HepG2 (cell line): ENCODE measurements around the gene NKAIN2. TPM values are rescaled to one million over a fixed set of nuclear protein-coding genes. Genes with fewer than 3 reads are reported as not detected.
A peak's percentile ranks its signal among the peaks of the same experiment; 100 is the strongest.

ENCODE experiments used
- ATAC-seq: fragments of 200-7000 bp; cut with Tn5 transposase; 3 replicates; pipeline ENCODE4 v1.9.1; 2020; ENCODE audit warnings: mild to moderate bottlenecking, moderate library complexity
- BruUV-seq: library from RNA; stranded (reverse); fragments of 400-500 nt; replicated peaks from 2 replicates; lab custom pipeline; 2021; lab: Mats Ljungman, UMichigan
- CTCF ChIA-PET: fragments of 300-600 bp; formaldehyde crosslinking; extraction: SDS; loops from one replicate; lab custom pipeline; 2021; ENCODE audit warnings: low total read pairs, inconsistent platforms, low intra/inter-chr PET ratio; lab: Yijun Ruan, JAX
- POLR2A ChIA-PET: fragments of 350-600 bp; sonication (Branson Sonifier 250); formaldehyde crosslinking; loops from one replicate; lab custom pipeline; 2020; ENCODE audit warnings: antibody characterized with exemption, inconsistent platforms; lab: Yijun Ruan, JAX
- DNase-seq: peaks from one replicate; pipeline ENCODE4 v3.0.0-alpha.2; 2015; ENCODE audit warnings: low spot score
- FAIRE-seq: peaks from 3 replicates; lab custom pipeline; 2011; peaks lifted over from hg19 to GRCh38; lab: Jason Lieb, UNC
- H2AFZ ChIP-seq: one replicate; pipeline ENCODE4 v1.6.1; 2011; ENCODE audit warnings: low read length, inconsistent platforms
- H3K27ac ChIP-seq: fragments of 300-600 bp; 3 replicates; pipeline ENCODE4 v1.8.0; 2011; ENCODE audit warnings: mixed run types, mild to moderate bottlenecking, mixed read lengths, low read length, inconsistent platforms; ENCODE audit not compliant: insufficient read depth; ENCODE audit errors: extremely low read length
- H3K27me3 ChIP-seq, 2 experiments: fragments of 200-600 bp in 1 of 2; 2 replicates in 1 of 2; 3 replicates in 1 of 2; pipeline versions ENCODE4 v1.6.0 to v1.8.0; 2011; ENCODE audit warnings: low read length in 2 of 2, mild to moderate bottlenecking in 2 of 2, moderate library complexity in 2 of 2, inconsistent platforms in 1 of 2; ENCODE audit not compliant: insufficient read depth in 2 of 2, control insufficient read depth in 1 of 2
- H3K36me3 ChIP-seq, 2 experiments: fragments of 200-600 bp in 1 of 2; replicated peaks in 1 of 2; 2 replicates in 1 of 2; 3 replicates in 1 of 2; pipeline versions ENCODE4 v1.5.1 to v1.8.0; 2011; ENCODE audit warnings: low read length in 2 of 2, inconsistent platforms in 1 of 2; ENCODE audit not compliant: insufficient read depth in 2 of 2, control insufficient read depth in 1 of 2
- H3K4me1 ChIP-seq: 2 replicates; pipeline ENCODE4 v1.5.1; 2012; ENCODE audit warnings: low read length, inconsistent platforms; ENCODE audit not compliant: insufficient read depth
- H3K4me2 ChIP-seq: 2 replicates; pipeline ENCODE4 v1.6.0; 2011; ENCODE audit warnings: low read depth, low read length, inconsistent platforms
- H3K4me3 ChIP-seq, 3 experiments: fragments of 200-600 bp in 1 of 3; sonication (generic), shearing (Covaris generic) in 1 of 3; replicated peaks in 1 of 3; 2 replicates each; pipeline ENCODE4 v1.5.1; 2011 to 2016; ENCODE audit warnings: low read length in 3 of 3, inconsistent platforms in 2 of 3, low read depth in 2 of 3, mild to moderate bottlenecking in 2 of 3, control low read depth in 1 of 3, mixed read lengths in 1 of 3; ENCODE audit not compliant: insufficient read depth in 1 of 3
- H3K79me2 ChIP-seq: one replicate; pipeline ENCODE4 v1.6.1; 2011; ENCODE audit warnings: low read length, inconsistent platforms; ENCODE audit not compliant: insufficient read depth
- H3K9ac ChIP-seq: 2 replicates; pipeline ENCODE4 v1.6.0; 2011; ENCODE audit warnings: mild to moderate bottlenecking, low read depth, low read length, inconsistent platforms; ENCODE audit not compliant: insufficient read depth
- H3K9me3 ChIP-seq: 2 replicates; pipeline ENCODE4 v1.5.1; 2012; ENCODE audit warnings: mild to moderate bottlenecking, low read length
- H4K20me1 ChIP-seq: 2 replicates; pipeline ENCODE4 v1.6.0; 2011; ENCODE audit warnings: inconsistent platforms, mild to moderate bottlenecking, low read length, moderate library complexity; ENCODE audit not compliant: insufficient read depth
- AGO1 ChIP-seq: fragments of 200-400 bp; formaldehyde crosslinking; IDR thresholded peaks from 2 replicates; pipeline ENCODE4 v1.6.1; 2017; ENCODE audit warnings: mild to moderate bottlenecking, low read depth, low read length, moderate library complexity; ENCODE audit not compliant: poor library complexity, severe bottlenecking
- ASH2L ChIP-seq: fragments of 300-600, 200-600 bp; sonication (generic); IDR thresholded peaks from 2 replicates; pipeline ENCODE4 v1.7.0; 2017; ENCODE audit warnings: low read depth, mild to moderate bottlenecking, moderate library complexity, mixed read lengths, low read length; ENCODE audit not compliant: insufficient read length
- CTCF ChIP-seq: sonication (generic); formaldehyde crosslinking; IDR thresholded peaks from 2 replicates; pipeline ENCODE4 v1.5.0; 2020; ENCODE audit warnings: mild to moderate bottlenecking, missing genetic modification reagents, moderate library complexity
- JDP2 ChIP-seq: sonication (generic); formaldehyde crosslinking; IDR thresholded peaks from 2 replicates; pipeline ENCODE4 v1.8.1; 2022; ENCODE audit warnings: missing genetic modification reagents, borderline replicate concordance
- NFATC3 ChIP-seq: sonication (generic); formaldehyde crosslinking; IDR thresholded peaks from 2 replicates; pipeline ENCODE4 v1.5.1; 2020; ENCODE audit warnings: mild to moderate bottlenecking, missing genetic modification reagents
- PHF5A ChIP-seq: IDR thresholded peaks from one replicate; pipeline ENCODE4 v1.6.1; 2018; ENCODE audit warnings: low read depth, missing genetic modification reagents; ENCODE audit not compliant: unreplicated experiment
- SMAD9 ChIP-seq: sonication (generic); formaldehyde crosslinking; IDR thresholded peaks from 2 replicates; pipeline ENCODE4 v1.5.1; 2020; ENCODE audit warnings: mild to moderate bottlenecking, missing genetic modification reagents
- STAG1 ChIP-seq: sonication (generic); formaldehyde crosslinking; IDR thresholded peaks from 2 replicates; pipeline ENCODE4 v1.4.0; 2020; ENCODE audit warnings: missing genetic modification reagents
- TOE1 ChIP-seq: sonication (generic); formaldehyde crosslinking; IDR thresholded peaks from 2 replicates; pipeline ENCODE4 v1.4.0; 2020; ENCODE audit warnings: mild to moderate bottlenecking, missing genetic modification reagents
- ZNF17 ChIP-seq: sonication (generic); formaldehyde crosslinking; IDR thresholded peaks from 2 replicates; pipeline ENCODE4 v1.5.0; 2020; ENCODE audit warnings: mild to moderate bottlenecking, missing genetic modification reagents
- ZNF605 ChIP-seq: sonication (generic); formaldehyde crosslinking; IDR thresholded peaks from 2 replicates; pipeline ENCODE4 v1.8.0; 2022; ENCODE audit warnings: mild to moderate bottlenecking, missing genetic modification reagents
- ZNF629 ChIP-seq: sonication (generic); formaldehyde crosslinking; conservative IDR thresholded peaks from 2 replicates; pipeline ENCODE4 v1.5.0; 2020; ENCODE audit warnings: missing genetic modification reagents
- WGBS: methylation state at CpG from one replicate; pipeline ENCODE4 v1.1.6; 2017; ENCODE audit warnings: low lambda C conversion rate; 5-methylcytosine and 5-hydroxymethylcytosine counted together
- in situ Hi-C: cut with HindIII; loops from 2 replicates; pipeline ENCODE4 v1.10.0; 2017; ENCODE audit warnings: low pct_unique_long_range_greater_than_20kb; ENCODE audit not compliant: extremely low pct_ligation_motif_present
- intact Hi-C: fragments of 100-400 bp; cut with micrococcal nuclease; formaldehyde crosslinking; loops from one replicate; pipeline ENCODE4 v1.10.0; 2022; ENCODE audit not compliant: unreplicated experiment
- polyA plus RNA-seq, 8 experiments: library from polyadenylated mRNA; depleted of rRNA in 3 of 8; stranded (reverse) in 7 of 8; unstranded in 1 of 8; fragments of >200 nt; fragmentation: Illumina TruSeq in 4 of 8; extraction: Trizol in 4 of 8; gene quantifications; 2 replicates each; pipeline versions ENCODE4 v1.2.1 to v1.2.3, GENCODE V29; 2011 to 2016; ENCODE audit warnings: low read depth in 4 of 8, missing spikeins in 1 of 8, mixed read lengths in 1 of 8; ENCODE audit not compliant: insufficient read depth in 1 of 8
- total RNA-seq, 5 experiments: library from RNA; depleted of rRNA; stranded (reverse); fragments of >200 nt; fragmentation: Illumina TruSeq; extraction: Trizol; gene quantifications; 2 replicates each; pipeline ENCODE4 v1.2.3, GENCODE V29; 2016; ENCODE audit warnings: low read depth in 1 of 5
- TF ChIP-seq, protein P1 (sequence below): IDR thresholded peaks from 2 replicates; pipeline ENCODE4 v1.6.1; 2016; ENCODE audit warnings: missing compliant biosample characterization, missing genetic modification reagents, borderline replicate concordance

The NKAIN2 gene
- total and polyA plus RNA-seq, 2 of the 13 experiments (the other 11 are each of a cell fraction or from before 2014, with no cell fraction given) = not detected

- no peak for TF ChIP-seq JDP2 (CRISPR knock-in tag)
- TF ChIP-seq TOE1 (CRISPR knock-in tag) = no peak
- no peak for TF ChIP-seq PHF5A (CRISPR knock-in tag)
- no peak for TF ChIP-seq SMAD9 (CRISPR knock-in tag)
- TF ChIP-seq ASH2L = no peak
- TF ChIP-seq NFATC3 (CRISPR knock-in tag) = no peak
- TF ChIP-seq, protein P1, sequence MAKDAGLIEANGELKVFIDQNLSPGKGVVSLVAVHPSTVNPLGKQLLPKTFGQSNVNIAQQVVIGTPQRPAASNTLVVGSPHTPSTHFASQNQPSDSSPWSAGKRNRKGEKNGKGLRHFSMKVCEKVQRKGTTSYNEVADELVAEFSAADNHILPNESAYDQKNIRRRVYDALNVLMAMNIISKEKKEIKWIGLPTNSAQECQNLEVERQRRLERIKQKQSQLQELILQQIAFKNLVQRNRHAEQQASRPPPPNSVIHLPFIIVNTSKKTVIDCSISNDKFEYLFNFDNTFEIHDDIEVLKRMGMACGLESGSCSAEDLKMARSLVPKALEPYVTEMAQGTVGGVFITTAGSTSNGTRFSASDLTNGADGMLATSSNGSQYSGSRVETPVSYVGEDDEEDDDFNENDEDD (CRISPR knock-in tag) = no peak
Measured at GRCh38 chr6:123962508-123962907, 158.8 kb downstream of the NKAIN2 start (continued).

DNA sequence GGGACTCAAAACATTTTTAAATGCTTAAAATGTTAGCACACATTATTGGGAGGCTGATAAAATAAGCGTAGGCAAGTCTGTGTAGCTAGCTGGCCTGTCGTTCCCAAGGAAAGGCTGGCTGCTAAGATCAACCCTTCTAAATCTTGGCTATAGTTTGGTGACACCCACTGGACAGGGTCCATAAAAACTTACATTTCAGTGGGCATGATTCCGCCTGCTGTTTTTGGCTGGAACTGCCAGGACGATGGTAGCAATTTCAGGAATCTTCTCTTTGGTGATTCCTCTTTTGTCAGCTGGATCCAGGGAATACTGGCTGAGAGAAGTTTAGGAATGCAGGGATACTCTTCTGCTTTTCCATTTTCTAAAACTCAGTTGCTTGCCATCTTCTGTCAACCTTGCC is 162.2 kb downstream of the NKAIN2 start:
- Histone ChIP-seq H3K4me2 (no peak overlapping the region), H3K9me3 (no peaks in the 10 kb centered on the region), H3K27ac (no peak overlapping the region), H3K36me3 (no peaks in the 10 kb centered on the region), H3K4me1 (no peaks in the 10 kb centered on the region), H2AFZ (no peak overlapping the region), H3K79me2 (no peaks in the 10 kb centered on the region), H4K20me1 (no peaks in the 10 kb centered on the region), H3K4me3 (no peak overlapping the region), H3K9ac (no peak overlapping the region), H3K27me3 (no peaks in the 10 kb centered on the region)
- peak; percentile 88 for ATAC-seq
- ChIA-PET POLR2A (no interaction called here), CTCF (interaction anchor here (1.6 kb wide), 1 partner anchor 164 kb away, joined by 4 read pairs; no protein-coding TSS in a partner anchor)
- peak; percentile 53 for FAIRE-seq
- no TSS peak for BruUV-seq
- intact Hi-C loops (loop anchor here (1.0 kb wide), 1 partner anchor 164 kb away; no protein-coding TSS in a partner anchor), in situ Hi-C loops (no loop called here)
- TF ChIP-seq ZNF605 (CRISPR knock-in tag) = no peak
- TF ChIP-seq STAG1 (CRISPR knock-in tag) = peak; percentile 47
- no peak for TF ChIP-seq AGO1
- TF ChIP-seq ZNF629 (CRISPR knock-in tag) = no peak
- no peak for TF ChIP-seq ZNF17 (CRISPR knock-in tag)
- TF ChIP-seq CTCF (CRISPR knock-in tag) = peak; percentile 37
- WGBS = 23% methylated on average over 4 of the region's 4 CpGs
- DNase-seq = peak; percentile 35
